Activated CD4-positive, CD25-positive, alpha-beta regulatory T cell treated with anti-CD3 and anti-CD28 coated beads, Interleukin-2, amount 50 U/mL, for 72 hours (primary cell): ENCODE data around the gene AP1M1.

Source experiments
- DNase-seq: peaks from one replicate; pipeline ENCODE4 v3.0.0; 2021

Gene AP1M1

DNA sequence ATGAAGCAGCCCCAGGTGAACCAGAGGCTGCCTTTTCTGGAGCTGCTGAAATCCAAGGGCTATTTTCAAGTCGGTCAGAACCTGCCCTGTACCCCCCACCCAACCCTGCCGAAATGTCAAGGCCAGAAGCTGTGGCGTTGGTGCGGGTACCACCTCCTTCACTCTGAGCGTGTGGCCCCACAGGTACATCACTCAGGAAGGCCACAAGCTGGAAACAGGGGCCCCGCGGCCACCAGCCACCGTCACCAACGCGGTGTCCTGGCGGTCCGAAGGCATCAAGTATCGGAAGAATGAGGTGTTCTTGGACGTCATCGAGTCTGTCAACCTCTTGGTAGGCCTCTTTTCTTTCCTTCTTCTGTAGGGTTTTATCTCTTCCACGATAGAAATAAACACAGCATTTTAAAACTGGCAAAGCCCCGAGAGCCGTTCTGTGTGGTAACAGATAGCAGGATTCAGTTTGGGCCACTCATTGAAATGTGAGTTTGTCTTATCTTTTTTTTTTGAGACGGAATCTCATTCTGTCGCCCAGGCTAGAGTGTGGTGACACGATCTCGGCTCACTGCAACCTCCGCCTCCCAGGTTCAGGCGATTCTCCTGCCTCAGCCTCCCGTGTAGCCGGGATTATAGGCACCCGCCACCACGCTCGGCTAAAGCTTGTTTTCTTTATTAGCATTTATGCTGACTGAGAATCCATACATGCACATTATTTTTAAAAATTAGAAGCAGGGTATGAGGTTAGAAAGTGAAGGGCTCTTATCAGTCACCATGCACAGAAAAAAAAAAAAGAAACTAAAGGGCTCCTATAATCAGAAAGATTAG is 11.3 kb downstream of the AP1M1 start:
- no peak for DNase-seq

- DNase-seq = no peak
These were observed 12.5 kb downstream of the AP1M1 start for GRCh38 chr19:16210168-16210567.

DNA sequence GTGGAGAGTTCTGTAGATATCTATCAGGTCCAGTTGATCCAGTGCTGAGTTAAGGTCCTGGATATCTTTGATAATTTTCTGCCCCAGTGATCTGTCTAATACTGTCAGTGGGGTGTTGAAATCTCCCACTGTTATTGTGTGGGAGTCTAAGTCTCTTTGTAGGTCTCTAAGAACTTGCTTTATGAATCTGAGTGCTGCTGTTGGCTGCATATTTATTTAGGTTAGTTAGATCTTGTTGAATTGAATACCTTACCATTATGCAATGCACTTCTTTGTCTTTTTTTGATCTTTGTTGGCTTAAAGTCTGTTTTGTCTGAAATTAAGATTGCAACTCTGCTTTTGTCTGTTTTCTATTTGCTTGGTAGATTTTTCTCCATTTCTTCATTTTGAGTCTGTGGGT is 15.4 kb downstream of the AP1M1 start:
- no peak for DNase-seq

GRCh38 chr19:16216744-16217670 is 19.3 kb downstream of the AP1M1 start:
- no peak for DNase-seq

DNA sequence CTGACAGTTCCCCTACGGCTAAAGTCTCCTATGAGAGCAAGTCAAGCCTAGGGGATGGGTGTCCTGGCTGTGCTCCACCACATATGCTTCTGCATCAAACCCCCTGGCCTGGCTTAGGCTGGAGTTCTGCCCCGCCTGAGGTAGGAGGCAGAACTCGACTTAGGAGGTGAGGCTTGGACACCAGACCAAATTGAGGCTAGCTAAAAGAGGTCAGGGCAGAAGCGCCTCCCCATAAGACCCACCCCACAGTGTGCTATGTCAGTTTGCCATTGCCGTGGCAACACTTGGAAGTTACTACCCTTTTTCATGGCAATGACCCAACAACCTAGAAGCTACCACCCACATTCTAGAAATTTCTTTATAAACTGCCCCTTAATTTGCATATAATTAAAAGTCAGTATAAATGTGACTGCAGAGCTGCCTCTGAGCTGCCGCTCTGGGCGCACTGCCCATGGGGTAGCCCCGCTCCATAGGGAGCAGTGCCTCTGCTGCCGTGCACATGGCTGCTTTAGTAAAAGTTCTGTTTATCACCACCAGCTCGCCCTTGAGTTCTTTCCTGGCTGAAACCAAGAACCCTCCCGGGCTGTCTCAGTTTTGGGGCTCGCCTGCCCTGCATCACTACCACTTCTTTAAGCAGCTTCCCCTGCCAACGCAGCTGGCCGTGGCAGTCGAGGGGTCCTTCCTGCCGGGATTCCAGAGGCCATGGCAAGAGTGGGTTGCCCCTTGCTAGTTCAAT is 20.2 kb downstream of the AP1M1 start:
- no peak for DNase-seq

GRCh38 chr19:16218851-16219250 is 21.1 kb downstream of the AP1M1 start:
- DNase-seq = no peak

GRCh38 chr19:16222806-16223205 is 25.1 kb downstream of the AP1M1 start:
- DNase-seq = no peak

- DNase-seq = no peak
These were observed 26.0 kb downstream of the AP1M1 start for GRCh38 chr19:16223746-16224145.

GRCh38 chr19:16224293-16225045 is 26.8 kb downstream of the AP1M1 start:
- no peak for DNase-seq

DNA sequence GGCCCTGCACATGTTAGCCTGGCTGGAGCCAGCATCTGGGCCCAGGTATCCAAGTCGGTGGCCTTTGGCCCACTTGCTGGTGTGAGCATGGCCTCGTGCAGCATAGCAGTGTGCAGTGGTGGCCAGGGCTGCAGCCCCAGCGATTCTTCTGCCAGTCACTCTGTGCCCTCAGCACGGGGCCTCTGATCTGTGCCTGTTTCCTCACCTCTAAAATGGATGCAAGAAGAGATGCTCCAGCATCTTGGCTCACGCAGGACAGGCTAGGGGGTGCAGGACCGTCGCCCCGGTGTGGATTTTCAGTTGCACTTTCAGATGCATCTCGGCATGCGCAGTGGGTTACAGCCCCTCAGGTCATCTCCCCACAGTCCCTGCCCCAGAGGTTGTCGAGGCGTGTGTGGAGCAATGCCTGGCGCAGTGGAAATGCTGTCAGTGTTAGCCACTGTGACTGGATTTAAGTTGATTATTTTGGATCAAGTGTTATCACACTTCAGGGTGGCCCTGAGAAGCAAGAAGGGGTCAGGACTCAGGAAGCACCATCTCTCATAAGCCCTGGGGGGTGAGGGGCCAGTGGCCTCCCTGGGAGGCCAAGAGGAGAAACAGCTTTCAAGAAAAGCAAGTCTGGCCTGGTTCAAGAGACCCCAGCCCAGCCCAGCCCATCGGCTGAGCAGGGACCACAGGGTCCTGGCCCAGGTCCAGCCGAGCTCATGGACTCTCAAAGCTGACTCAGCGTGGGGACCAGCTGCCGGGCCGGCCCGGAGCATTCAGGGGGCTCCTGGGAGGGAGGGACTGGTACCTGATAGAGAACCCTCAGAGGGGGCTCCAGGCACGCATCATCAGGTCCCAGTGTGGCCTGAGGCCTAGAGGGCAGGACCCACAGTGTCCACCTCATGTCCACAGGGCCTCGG is 27.8 kb downstream of the AP1M1 start:
- no peak for DNase-seq

DNA sequence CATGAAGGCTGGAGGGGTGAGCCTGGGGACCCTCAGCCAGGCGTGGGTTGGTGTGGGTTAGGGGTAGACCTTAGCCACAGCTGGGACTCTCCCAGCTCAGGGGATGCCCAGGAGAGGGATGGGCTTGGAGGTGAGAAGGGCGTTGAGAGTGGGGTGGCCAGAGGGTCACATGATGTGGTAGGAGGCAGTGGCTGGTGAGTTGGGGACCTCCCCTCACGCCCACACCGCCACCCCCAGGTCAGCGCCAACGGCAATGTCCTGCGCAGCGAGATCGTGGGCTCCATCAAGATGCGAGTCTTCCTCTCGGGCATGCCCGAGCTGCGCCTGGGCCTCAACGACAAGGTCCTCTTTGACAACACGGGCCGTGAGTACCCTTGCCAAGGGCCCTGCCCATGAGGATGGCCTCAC is 28.5 kb downstream of the AP1M1 start:
- DNase-seq = no peak

DNA sequence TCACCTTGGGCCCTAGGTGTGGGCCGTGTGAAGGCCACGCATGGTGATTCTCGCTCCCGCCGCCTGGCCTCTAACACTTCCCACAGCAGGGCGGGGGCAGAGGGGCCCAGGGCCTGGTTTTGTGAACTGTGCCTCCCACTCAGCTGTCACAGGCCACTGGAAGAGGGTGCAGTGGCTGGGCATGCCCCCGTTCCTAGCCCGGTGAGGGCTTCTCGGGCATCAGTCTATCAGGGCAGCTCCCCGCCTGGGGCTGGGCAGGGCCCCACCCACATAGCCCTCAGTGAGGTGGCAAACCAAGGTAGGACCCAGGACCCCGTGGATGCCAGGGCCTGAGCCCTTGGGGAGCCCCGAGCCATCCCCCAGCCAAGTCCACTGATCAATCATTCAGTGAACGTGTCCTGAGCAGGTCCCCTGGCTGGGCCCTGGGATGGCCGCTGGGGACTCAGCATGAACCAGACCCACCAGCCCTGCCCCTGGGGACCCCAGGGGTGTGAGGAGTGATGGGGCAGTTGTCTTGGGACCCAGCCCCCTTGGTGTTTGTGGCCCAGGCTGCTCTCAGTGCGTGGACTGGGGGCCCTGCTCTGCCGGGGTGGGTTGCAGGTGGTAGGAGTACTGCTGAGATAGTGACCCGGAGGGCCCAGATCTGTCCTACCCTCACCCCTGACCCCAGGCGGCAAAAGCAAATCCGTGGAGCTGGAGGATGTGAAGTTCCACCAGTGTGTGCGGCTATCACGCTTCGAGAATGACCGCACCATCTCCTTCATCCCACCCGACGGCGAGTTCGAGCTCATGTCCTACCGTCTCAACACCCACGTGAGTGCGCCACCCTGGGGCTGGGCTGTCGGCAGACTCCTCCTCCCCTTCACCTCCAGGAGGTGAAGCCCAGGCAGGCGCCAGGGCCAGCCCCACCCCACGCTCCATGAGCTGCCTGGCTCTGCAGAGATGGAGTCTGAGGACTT is 29.4 kb downstream of the AP1M1 start:
- no peak for DNase-seq

DNA sequence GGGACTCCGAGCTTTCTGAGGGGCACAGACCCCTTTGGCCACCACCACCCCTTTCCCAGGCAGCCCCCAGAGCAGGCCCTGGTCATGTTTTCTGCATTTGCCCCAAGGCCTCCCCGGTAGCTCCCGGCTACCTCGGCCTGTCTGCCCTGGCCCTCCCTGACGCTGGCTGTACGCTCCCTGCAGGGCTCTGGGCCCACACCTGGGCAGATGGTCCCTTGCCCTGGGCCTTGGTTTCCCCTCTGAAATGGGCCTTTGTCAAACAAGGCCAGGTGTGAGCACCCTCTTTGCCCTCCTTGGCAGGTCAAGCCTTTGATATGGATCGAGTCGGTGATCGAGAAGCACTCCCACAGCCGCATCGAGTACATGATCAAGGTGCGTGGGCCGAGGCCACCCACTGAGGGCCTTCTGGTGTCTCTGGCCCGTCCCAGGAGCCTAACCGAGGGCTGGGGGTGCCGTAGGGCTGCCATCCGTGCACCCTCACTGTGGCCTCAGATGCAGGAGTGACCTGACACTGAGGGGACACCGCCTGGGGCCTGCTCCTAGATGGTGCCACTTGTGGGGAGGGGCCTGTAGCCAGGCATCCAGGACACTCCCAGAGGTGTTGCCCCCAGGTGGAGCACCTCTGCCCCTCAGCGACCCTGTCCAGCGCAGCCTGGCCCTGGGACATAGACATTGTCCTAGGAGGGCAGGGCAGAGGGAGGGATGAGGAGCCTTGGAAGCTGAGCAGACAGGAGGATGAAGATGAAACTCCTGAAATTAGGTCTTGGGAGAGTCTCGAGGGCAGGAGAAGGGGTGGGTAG is 30.3 kb downstream of the AP1M1 start:
- no peak for DNase-seq

GRCh38 chr19:16228637-16229321 is 31.1 kb downstream of the AP1M1 start:
- DNase-seq = no peak

DNA sequence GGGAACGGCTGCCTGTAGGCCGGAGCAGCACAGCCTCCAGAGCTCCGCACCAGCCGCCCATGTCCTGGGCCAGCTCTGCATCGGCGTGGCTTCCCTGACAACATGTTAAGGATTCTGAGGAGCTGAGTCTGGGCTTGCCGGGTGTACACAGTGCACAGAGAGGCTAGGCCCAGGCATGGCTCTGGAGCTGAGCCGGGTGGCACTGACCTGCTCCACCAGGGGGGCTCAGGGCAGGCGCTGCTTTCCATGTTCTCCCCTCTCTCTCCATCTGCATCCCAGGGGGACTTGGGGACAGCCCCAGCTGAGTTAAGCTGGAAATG is 31.6 kb downstream of the AP1M1 start:
- DNase-seq = no peak

DNA sequence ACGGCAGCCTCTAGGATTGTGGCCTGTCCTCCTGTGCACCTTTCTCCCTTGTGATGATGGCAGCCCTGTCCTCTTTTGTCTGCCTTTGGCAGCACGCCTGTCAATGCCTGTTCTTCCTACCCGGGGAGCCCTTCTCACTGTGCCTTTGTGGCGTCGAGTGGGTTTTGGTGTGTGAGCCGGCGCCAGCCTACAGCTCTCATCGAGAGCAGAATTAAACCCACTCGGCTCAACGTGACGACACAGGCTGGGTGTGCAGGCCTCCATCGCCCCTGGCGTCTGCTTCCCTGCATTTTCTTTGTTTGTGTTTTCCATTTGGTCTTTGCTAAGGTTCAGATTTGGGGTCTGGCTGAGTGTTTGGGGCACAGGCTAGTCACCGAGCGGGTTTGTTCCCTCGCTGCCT is 34.4 kb downstream of the AP1M1 start:
- DNase-seq = no peak

GRCh38 chr19:16232568-16232967 is 34.9 kb downstream of the AP1M1 start:
- no peak for DNase-seq

- no peak for DNase-seq
These were observed 35.5 kb downstream of the AP1M1 start for GRCh38 chr19:16233081-16233776.
